Endothelial cell of umbilical vein (primary cell): ENCODE data around the gene ZBTB7C.

ENCODE experiments used
- CTCF ChIP-seq, 2 donors: IDR thresholded peaks; 1 replicate in 1 of 2; 2 replicates in 1 of 2; pipeline ENCODE4 v1.5.1; 2011; ENCODE audit warnings: low read length in 2 of 2, mild to moderate bottlenecking in 2 of 2, moderate library complexity in 2 of 2, control low read depth in 1 of 2, inconsistent platforms in 1 of 2, low read depth in 1 of 2; ENCODE audit not compliant: insufficient read depth in 1 of 2; ENCODE audit errors: extremely low read depth in 1 of 2
- MAX ChIP-seq: IDR thresholded peaks from 2 replicates; pipeline ENCODE4 v1.6.1; 2011; ENCODE audit not compliant: insufficient read depth, insufficient read length
- POLR2A ChIP-seq: IDR thresholded peaks from 2 replicates; pipeline ENCODE4 v1.6.1; 2012; ENCODE audit warnings: low read depth, mild to moderate bottlenecking, control low read depth, low read length

- TF ChIP-seq MAX (no peak), CTCF (IDR thresholded peaks at IDR 0.05; ENCODE audit: extremely low read depth in 1 of 2, insufficient read depth in 1 of 2, low read depth in 1 of 2, low read length in 2 of 2) (no peak), POLR2A (no peak)
These were observed 66.6 kb downstream of the ZBTB7C start for GRCh38 chr18:48342581-48342980.
